ENCODE data around the gene SEC11A.
"Not testable (repeated sequence)": the region's sequence is repeated elsewhere in the genome, so short reads cannot be mapped to it uniquely, and the experiment has no call there.

The SEC11A gene

GRCh38 chr15:84737005-84737404, 21.1 kb upstream of the SEC11A start:
- no peak for DNase-seq (ENCODE audit: low read depth, low spot score)

GRCh38 chr15:84736375-84736774, 20.4 kb upstream of the SEC11A start:
- DNase-seq (ENCODE audit: low read depth, low spot score), result peak; percentile 52

GRCh38 chr15:84735480-84736061, 19.6 kb upstream of the SEC11A start:
- DNase-seq (ENCODE audit: low read depth, low spot score), result not testable (repeated sequence)

- DNase-seq (ENCODE audit: low read depth, low spot score), result no peak
These were observed 19.0 kb upstream of the SEC11A start for GRCh38 chr15:84734794-84735479.

GRCh38 chr15:84731774-84732173, 15.8 kb upstream of the SEC11A start:
- no peak for DNase-seq (ENCODE audit: low read depth, low spot score)

- DNase-seq (ENCODE audit: low read depth, low spot score), result no peak
These were observed 11.5 kb upstream of the SEC11A start for GRCh38 chr15:84727429-84727828.

- no peak for DNase-seq (ENCODE audit: low read depth, low spot score)
These were observed 9.1 kb upstream of the SEC11A start for GRCh38 chr15:84725001-84725491.

GRCh38 chr15:84722628-84723027, 6.7 kb upstream of the SEC11A start:
- DNase-seq (ENCODE audit: low read depth, low spot score), result no peak

GRCh38 chr15:84721371-84721770, 5.4 kb upstream of the SEC11A start:
- no peak for DNase-seq (ENCODE audit: low read depth, low spot score)

GRCh38 chr15:84715441-84716035, 401 bp downstream of the SEC11A start:
- DNase-seq (ENCODE audit: low read depth, low spot score), result no peak

GRCh38 chr15:84714821-84715220, 1.1 kb downstream of the SEC11A start:
- no peak for DNase-seq (ENCODE audit: low read depth, low spot score)

- DNase-seq (ENCODE audit: low read depth, low spot score), result no peak
These were observed 1.6 kb downstream of the SEC11A start for GRCh38 chr15:84714372-84714771.

GRCh38 chr15:84703808-84704207, 12.1 kb downstream of the SEC11A start:
- no peak for DNase-seq (ENCODE audit: low read depth, low spot score)

GRCh38 chr15:84702961-84703482, 12.9 kb downstream of the SEC11A start:
- DNase-seq (ENCODE audit: low read depth, low spot score), result no peak

- DNase-seq (ENCODE audit: low read depth, low spot score), result no peak
These were observed 16.3 kb downstream of the SEC11A start for GRCh38 chr15:84699538-84700191.

GRCh38 chr15:84697236-84697990, 18.5 kb downstream of the SEC11A start:
- no peak for DNase-seq (ENCODE audit: low read depth, low spot score)

GRCh38 chr15:84696757-84697156, 19.2 kb downstream of the SEC11A start:
- DNase-seq (ENCODE audit: low read depth, low spot score), result no peak

- no peak for DNase-seq (ENCODE audit: low read depth, low spot score)
These were observed 25.6 kb downstream of the SEC11A start for GRCh38 chr15:84690342-84690741.

GRCh38 chr15:84689858-84690257, 26.1 kb downstream of the SEC11A start:
- DNase-seq (ENCODE audit: low read depth, low spot score), result no peak

- not testable (repeated sequence) for DNase-seq (ENCODE audit: low read depth, low spot score)
These were observed 29.5 kb downstream of the SEC11A start for GRCh38 chr15:84686446-84686845.

GRCh38 chr15:84685304-84685703, 30.6 kb downstream of the SEC11A start:
- no peak for DNase-seq (ENCODE audit: low read depth, low spot score)
